GM18499 (cell line): ENCODE results near the gene DISC1.
"Not testable (repeated sequence)": the region's sequence is repeated elsewhere in the genome, so short reads cannot be mapped to it uniquely, and the experiment has no call there.

ENCODE experiments used
- ATAC-seq: cut with Tn5 transposase; IDR thresholded peaks from one replicate; pipeline ENCODE4 v1.9.1; 2021; ENCODE audit warnings: moderate number of reproducible peaks; ENCODE audit not compliant: insufficient read depth, unreplicated experiment

DISC1 gene

GRCh38 chr1:231938711-231939110 lies 312.1 kb downstream of the DISC1 start:
- no peak for ATAC-seq

GRCh38 chr1:231939118-231939517 lies 312.5 kb downstream of the DISC1 start:
- no peak for ATAC-seq

- no peak for ATAC-seq
Observed at GRCh38 chr1:231940116-231940515, 313.5 kb downstream of the DISC1 start.

- ATAC-seq: no peak
Observed at GRCh38 chr1:231940701-231941100, 314.1 kb downstream of the DISC1 start.

- no peak for ATAC-seq
Observed at GRCh38 chr1:231943084-231943483, 316.5 kb downstream of the DISC1 start.

GRCh38 chr1:231948102-231948501 lies 321.5 kb downstream of the DISC1 start:
- ATAC-seq: not testable (repeated sequence)

GRCh38 chr1:231949277-231950091 lies 322.9 kb downstream of the DISC1 start:
- no peak for ATAC-seq

- ATAC-seq: no peak
Observed at GRCh38 chr1:231950331-231951128, 323.9 kb downstream of the DISC1 start.

GRCh38 chr1:231951374-231951773 lies 324.8 kb downstream of the DISC1 start:
- no peak for ATAC-seq

GRCh38 chr1:231952154-231952553 lies 325.6 kb downstream of the DISC1 start:
- no peak for ATAC-seq

GRCh38 chr1:231953660-231954059 lies 327.1 kb downstream of the DISC1 start:
- no peak for ATAC-seq

GRCh38 chr1:231954751-231955150 lies 328.2 kb downstream of the DISC1 start:
- no peak for ATAC-seq

- ATAC-seq: no peak
Observed at GRCh38 chr1:231957359-231957758, 330.8 kb downstream of the DISC1 start.

- no peak for ATAC-seq
Observed at GRCh38 chr1:231958448-231958847, 331.9 kb downstream of the DISC1 start.

GRCh38 chr1:231959225-231959884 lies 332.8 kb downstream of the DISC1 start:
- ATAC-seq: no peak

GRCh38 chr1:231961801-231962200 lies 335.2 kb downstream of the DISC1 start:
- ATAC-seq: not testable (repeated sequence)

- no peak for ATAC-seq
Observed at GRCh38 chr1:231962636-231963035, 336.0 kb downstream of the DISC1 start.

GRCh38 chr1:231964241-231964640 lies 337.7 kb downstream of the DISC1 start:
- no peak for ATAC-seq

- no peak for ATAC-seq
Observed at GRCh38 chr1:231964961-231965360, 338.4 kb downstream of the DISC1 start.

- ATAC-seq: no peak
Observed at GRCh38 chr1:231965615-231966014, 339.0 kb downstream of the DISC1 start.

GRCh38 chr1:231966983-231967382 lies 340.4 kb downstream of the DISC1 start:
- no peak for ATAC-seq
